GM23338 (cell line): ENCODE data around the gene TMEM140. TPM values are rescaled to one million over a fixed set of nuclear protein-coding genes. Genes with fewer than 3 reads are reported as not detected.
A peak's percentile ranks its signal among the peaks of the same experiment; 100 is the strongest.

ENCODE experiments used
- ATAC-seq: fragments of 200-7000 bp; cut with Tn5 transposase; 3 replicates; pipeline ENCODE4 v1.9.1; 2020
- DNase-seq: peaks from one replicate; pipeline ENCODE4 v3.0.0-alpha.2; 2015; ENCODE audit warnings: low spot score
- H2AFZ ChIP-seq: fragments of 200-600 bp; sonication (generic); 2 replicates; pipeline ENCODE4 v1.8.0; 2016; ENCODE audit warnings: antibody characterized with exemption, mild to moderate bottlenecking, moderate library complexity
- H3F3A ChIP-seq: fragments of 200-600 bp; sonication (generic); replicated peaks from 2 replicates; pipeline ENCODE4 v1.8.0; 2017; ENCODE audit warnings: antibody characterized with exemption, mixed run types, low read depth
- H3K27ac ChIP-seq: fragments of 200-600 bp; sonication (generic); 2 replicates; pipeline ENCODE4 v1.6.1; 2016; ENCODE audit warnings: low read depth
- H3K27me3 ChIP-seq: fragments of 200-600 bp; sonication (generic); 2 replicates; pipeline ENCODE4 v1.8.0; 2016; ENCODE audit warnings: mild to moderate bottlenecking, mixed run types, moderate library complexity; ENCODE audit not compliant: insufficient read depth
- H3K36me3 ChIP-seq: fragments of 200-600 bp; sonication (generic); 2 replicates; pipeline ENCODE4 v1.8.0; 2016; ENCODE audit warnings: mild to moderate bottlenecking; ENCODE audit not compliant: insufficient read depth
- H3K4me1 ChIP-seq: fragments of 200-600 bp; sonication (generic); 2 replicates; pipeline ENCODE4 v1.8.0; 2016; ENCODE audit warnings: mild to moderate bottlenecking, moderate library complexity; ENCODE audit not compliant: insufficient read depth
- H3K4me2 ChIP-seq: fragments of 200-600 bp; sonication (generic); 2 replicates; pipeline ENCODE4 v1.7.1; 2017; ENCODE audit warnings: mixed run types
- H3K4me3 ChIP-seq: fragments of 200-600 bp; sonication (generic); 2 replicates; pipeline ENCODE4 v1.6.1; 2016; ENCODE audit warnings: mixed run types
- H3K79me2 ChIP-seq: fragments of 200-600 bp; sonication (generic); replicated peaks from 2 replicates; pipeline ENCODE4 v1.8.0; 2017; ENCODE audit warnings: mild to moderate bottlenecking; ENCODE audit not compliant: insufficient read depth
- H3K9me2 ChIP-seq: fragments of 200-600 bp; sonication (generic); 2 replicates; pipeline ENCODE4 v1.8.0; 2017; ENCODE audit not compliant: insufficient read depth
- H4K20me1 ChIP-seq: fragments of 200-600 bp; sonication (generic); replicated peaks from 2 replicates; pipeline ENCODE4 v1.8.0; 2017; ENCODE audit warnings: mild to moderate bottlenecking; ENCODE audit not compliant: insufficient read depth
- H3K27ac Mint-ChIP-seq: 2 replicates; pipeline ENCODE4 v1.8.0; 2020; ENCODE audit warnings: inconsistent platforms, mild to moderate bottlenecking, moderate library complexity, mixed read lengths
- H3K27me3 Mint-ChIP-seq: 3 replicates; pipeline ENCODE4 v1.8.0; 2022; ENCODE audit warnings: low read depth, mild to moderate bottlenecking, moderate library complexity, mixed read lengths, inconsistent platforms; ENCODE audit not compliant: insufficient read depth, poor library complexity
- H3K36me3 Mint-ChIP-seq: 3 replicates; pipeline ENCODE4 v1.8.0; 2021; ENCODE audit warnings: low read depth, mild to moderate bottlenecking, inconsistent platforms, moderate library complexity, mixed read lengths
- H3K4me1 Mint-ChIP-seq: 3 replicates; pipeline ENCODE4 v1.8.0; 2020; ENCODE audit warnings: mild to moderate bottlenecking, inconsistent platforms, mixed read lengths
- H3K4me3 Mint-ChIP-seq: 3 replicates; pipeline ENCODE4 v1.8.0; 2021; ENCODE audit warnings: moderate library complexity, mild to moderate bottlenecking, inconsistent platforms, mixed read lengths
- H3K9me3 Mint-ChIP-seq: 3 replicates; pipeline ENCODE4 v1.8.0; 2020; ENCODE audit warnings: moderate library complexity, mild to moderate bottlenecking, inconsistent platforms, mixed read lengths
- CREB1 ChIP-seq: fragments of 250-450 bp; sonication (Bioruptor Pico); IDR thresholded peaks from 2 replicates; pipeline ENCODE4 v1.5.0; 2020; ENCODE audit warnings: low read depth, mild to moderate bottlenecking, moderate library complexity
- EZH2 ChIP-seq: fragments of 200-600 bp; sonication (generic); IDR thresholded peaks from one replicate; pipeline ENCODE4 v1.8.0; 2017; ENCODE audit warnings: antibody characterized with exemption, mild to moderate bottlenecking, low read depth; ENCODE audit not compliant: unreplicated experiment
- EZH2phosphoT487 ChIP-seq: fragments of 200-600 bp; sonication (generic); IDR thresholded peaks from one replicate; pipeline ENCODE4 v1.8.1; 2018; ENCODE audit warnings: antibody characterized with exemption; ENCODE audit not compliant: unreplicated experiment
- JUNB ChIP-seq: IDR thresholded peaks from one replicate; pipeline ENCODE4 v1.6.1; 2016; ENCODE audit warnings: antibody characterized with exemption; ENCODE audit not compliant: unreplicated experiment
- NANOG ChIP-seq: IDR thresholded peaks from 2 replicates; pipeline ENCODE4 v1.6.1; 2016; ENCODE audit warnings: antibody characterized with exemption, borderline replicate concordance
- POLR2AphosphoS5 ChIP-seq: IDR thresholded peaks from 2 replicates; pipeline ENCODE4 v1.6.1; 2016; ENCODE audit warnings: antibody characterized with exemption, low read depth
- STAT1 ChIP-seq: IDR thresholded peaks from one replicate; pipeline ENCODE4 v1.6.1; 2016; ENCODE audit warnings: antibody characterized with exemption; ENCODE audit not compliant: unreplicated experiment
- ZNF114 ChIP-seq: fragments of 250-450 bp; sonication (Bioruptor Pico); IDR thresholded peaks from 2 replicates; pipeline ENCODE4 v1.5.0; 2020; ENCODE audit warnings: mild to moderate bottlenecking, moderate library complexity
- ZNF331 ChIP-seq: fragments of 250-450 bp; sonication (Bioruptor Pico); IDR thresholded peaks from 2 replicates; pipeline ENCODE4 v1.5.0; 2020; ENCODE audit warnings: low read depth, mild to moderate bottlenecking, moderate library complexity
- polyA plus RNA-seq: library from polyadenylated mRNA; unstranded; fragments of >200 nt; fragmentation: Nextera tagmentation; extraction: Ambion mirVana; gene quantifications from 2 replicates; pipeline ENCODE4 v1.2.1, GENCODE V29; 2016
- total RNA-seq: library from RNA; depleted of rRNA; stranded (reverse); fragments of >200 nt; shearing (Covaris generic); gene quantifications from 2 replicates; pipeline ENCODE4 v1.2.3, GENCODE V29; 2014
- TF ChIP-seq, protein P1 (sequence below), 2 experiments: fragments of 200-600 bp in 1 of 2; sonication (generic) in 1 of 2; conservative IDR thresholded peaks; 2 replicates each; pipeline versions ENCODE4 v1.5.1 to v1.6.1; 2016 to 2017; ENCODE audit warnings: antibody characterized with exemption in 2 of 2, low read depth in 2 of 2, mild to moderate bottlenecking in 2 of 2, moderate library complexity in 1 of 2
- TF ChIP-seq, protein P2 (sequence below): IDR thresholded peaks from 2 replicates; pipeline ENCODE4 v1.6.1; 2016; ENCODE audit warnings: antibody characterized with exemption
- TF ChIP-seq, protein P3 (sequence below): fragments of 250-450 bp; sonication (Bioruptor Pico); IDR thresholded peaks from 2 replicates; pipeline ENCODE4 v1.5.0; 2020; ENCODE audit warnings: mild to moderate bottlenecking, moderate library complexity
- TF ChIP-seq, protein P4 (sequence below): IDR thresholded peaks from one replicate; pipeline ENCODE4 v1.6.1; 2018; ENCODE audit warnings: antibody characterized with exemption; ENCODE audit not compliant: unreplicated experiment

Gene TMEM140
- total and polyA plus RNA-seq, 2 experiments from 2014 or later = 2.7 TPM; not detected in 1

DNA sequence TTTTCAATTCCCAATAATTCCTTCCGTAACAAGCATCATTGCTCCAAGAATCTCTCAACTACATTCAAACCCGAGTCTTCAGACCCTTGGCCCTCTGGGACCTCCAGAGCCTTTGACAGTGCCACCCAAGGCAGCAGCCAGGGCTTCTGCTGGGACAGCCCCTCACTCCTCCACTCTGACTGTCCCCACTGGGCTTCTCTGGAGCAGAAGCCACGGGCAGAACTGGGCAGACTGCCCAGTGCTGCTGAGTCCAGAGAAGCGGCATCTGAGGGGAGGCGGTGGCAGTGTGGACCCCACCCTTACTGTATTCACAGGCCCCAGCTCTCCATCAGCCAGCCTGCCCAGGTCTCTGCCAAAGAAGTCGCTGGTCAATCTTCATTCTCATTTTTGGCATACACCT, 13.8 kb downstream of the TMEM140 start:
- Mint-ChIP-seq H3K27me3 (peaks cover 7% of the 10 kb centered on the region), H3K4me1 (peaks cover 20% of the 10 kb centered on the region), H3K4me3 (no peak overlapping the region), H3K27ac (peak overlapping the region; percentile 62; the same call in 1 of the 2 replicates), H3K9me3 (peaks cover 65% of the 10 kb centered on the region), H3K36me3 (peaks cover 96% of the 10 kb centered on the region)
- no peak for ATAC-seq
- H3K27me3 ChIP-seq = no peaks in the 10 kb centered on the region
- no peak overlapping the region for H3K4me2 ChIP-seq
- peaks cover 4% of the 10 kb centered on the region; the same call in 1 of the 2 replicates for H3K9me2 ChIP-seq
- no peak overlapping the region for H2AFZ ChIP-seq
- no peaks in the 10 kb centered on the region for H3F3A ChIP-seq
- no peak for DNase-seq
- no peak overlapping the region for H3K27ac ChIP-seq
- TF ChIP-seq, protein P1, sequence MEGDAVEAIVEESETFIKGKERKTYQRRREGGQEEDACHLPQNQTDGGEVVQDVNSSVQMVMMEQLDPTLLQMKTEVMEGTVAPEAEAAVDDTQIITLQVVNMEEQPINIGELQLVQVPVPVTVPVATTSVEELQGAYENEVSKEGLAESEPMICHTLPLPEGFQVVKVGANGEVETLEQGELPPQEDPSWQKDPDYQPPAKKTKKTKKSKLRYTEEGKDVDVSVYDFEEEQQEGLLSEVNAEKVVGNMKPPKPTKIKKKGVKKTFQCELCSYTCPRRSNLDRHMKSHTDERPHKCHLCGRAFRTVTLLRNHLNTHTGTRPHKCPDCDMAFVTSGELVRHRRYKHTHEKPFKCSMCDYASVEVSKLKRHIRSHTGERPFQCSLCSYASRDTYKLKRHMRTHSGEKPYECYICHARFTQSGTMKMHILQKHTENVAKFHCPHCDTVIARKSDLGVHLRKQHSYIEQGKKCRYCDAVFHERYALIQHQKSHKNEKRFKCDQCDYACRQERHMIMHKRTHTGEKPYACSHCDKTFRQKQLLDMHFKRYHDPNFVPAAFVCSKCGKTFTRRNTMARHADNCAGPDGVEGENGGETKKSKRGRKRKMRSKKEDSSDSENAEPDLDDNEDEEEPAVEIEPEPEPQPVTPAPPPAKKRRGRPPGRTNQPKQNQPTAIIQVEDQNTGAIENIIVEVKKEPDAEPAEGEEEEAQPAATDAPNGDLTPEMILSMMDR (conservative IDR thresholded peaks at IDR 0.05; ENCODE audit: low read depth in 2 of 2) = no peak
- no peak for TF ChIP-seq NANOG
- no peak for TF ChIP-seq CREB1 (CRISPR knock-in tag)
- TF ChIP-seq, protein P2, sequence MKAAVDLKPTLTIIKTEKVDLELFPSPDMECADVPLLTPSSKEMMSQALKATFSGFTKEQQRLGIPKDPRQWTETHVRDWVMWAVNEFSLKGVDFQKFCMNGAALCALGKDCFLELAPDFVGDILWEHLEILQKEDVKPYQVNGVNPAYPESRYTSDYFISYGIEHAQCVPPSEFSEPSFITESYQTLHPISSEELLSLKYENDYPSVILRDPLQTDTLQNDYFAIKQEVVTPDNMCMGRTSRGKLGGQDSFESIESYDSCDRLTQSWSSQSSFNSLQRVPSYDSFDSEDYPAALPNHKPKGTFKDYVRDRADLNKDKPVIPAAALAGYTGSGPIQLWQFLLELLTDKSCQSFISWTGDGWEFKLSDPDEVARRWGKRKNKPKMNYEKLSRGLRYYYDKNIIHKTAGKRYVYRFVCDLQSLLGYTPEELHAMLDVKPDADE = no peak
- TF ChIP-seq, protein P3, sequence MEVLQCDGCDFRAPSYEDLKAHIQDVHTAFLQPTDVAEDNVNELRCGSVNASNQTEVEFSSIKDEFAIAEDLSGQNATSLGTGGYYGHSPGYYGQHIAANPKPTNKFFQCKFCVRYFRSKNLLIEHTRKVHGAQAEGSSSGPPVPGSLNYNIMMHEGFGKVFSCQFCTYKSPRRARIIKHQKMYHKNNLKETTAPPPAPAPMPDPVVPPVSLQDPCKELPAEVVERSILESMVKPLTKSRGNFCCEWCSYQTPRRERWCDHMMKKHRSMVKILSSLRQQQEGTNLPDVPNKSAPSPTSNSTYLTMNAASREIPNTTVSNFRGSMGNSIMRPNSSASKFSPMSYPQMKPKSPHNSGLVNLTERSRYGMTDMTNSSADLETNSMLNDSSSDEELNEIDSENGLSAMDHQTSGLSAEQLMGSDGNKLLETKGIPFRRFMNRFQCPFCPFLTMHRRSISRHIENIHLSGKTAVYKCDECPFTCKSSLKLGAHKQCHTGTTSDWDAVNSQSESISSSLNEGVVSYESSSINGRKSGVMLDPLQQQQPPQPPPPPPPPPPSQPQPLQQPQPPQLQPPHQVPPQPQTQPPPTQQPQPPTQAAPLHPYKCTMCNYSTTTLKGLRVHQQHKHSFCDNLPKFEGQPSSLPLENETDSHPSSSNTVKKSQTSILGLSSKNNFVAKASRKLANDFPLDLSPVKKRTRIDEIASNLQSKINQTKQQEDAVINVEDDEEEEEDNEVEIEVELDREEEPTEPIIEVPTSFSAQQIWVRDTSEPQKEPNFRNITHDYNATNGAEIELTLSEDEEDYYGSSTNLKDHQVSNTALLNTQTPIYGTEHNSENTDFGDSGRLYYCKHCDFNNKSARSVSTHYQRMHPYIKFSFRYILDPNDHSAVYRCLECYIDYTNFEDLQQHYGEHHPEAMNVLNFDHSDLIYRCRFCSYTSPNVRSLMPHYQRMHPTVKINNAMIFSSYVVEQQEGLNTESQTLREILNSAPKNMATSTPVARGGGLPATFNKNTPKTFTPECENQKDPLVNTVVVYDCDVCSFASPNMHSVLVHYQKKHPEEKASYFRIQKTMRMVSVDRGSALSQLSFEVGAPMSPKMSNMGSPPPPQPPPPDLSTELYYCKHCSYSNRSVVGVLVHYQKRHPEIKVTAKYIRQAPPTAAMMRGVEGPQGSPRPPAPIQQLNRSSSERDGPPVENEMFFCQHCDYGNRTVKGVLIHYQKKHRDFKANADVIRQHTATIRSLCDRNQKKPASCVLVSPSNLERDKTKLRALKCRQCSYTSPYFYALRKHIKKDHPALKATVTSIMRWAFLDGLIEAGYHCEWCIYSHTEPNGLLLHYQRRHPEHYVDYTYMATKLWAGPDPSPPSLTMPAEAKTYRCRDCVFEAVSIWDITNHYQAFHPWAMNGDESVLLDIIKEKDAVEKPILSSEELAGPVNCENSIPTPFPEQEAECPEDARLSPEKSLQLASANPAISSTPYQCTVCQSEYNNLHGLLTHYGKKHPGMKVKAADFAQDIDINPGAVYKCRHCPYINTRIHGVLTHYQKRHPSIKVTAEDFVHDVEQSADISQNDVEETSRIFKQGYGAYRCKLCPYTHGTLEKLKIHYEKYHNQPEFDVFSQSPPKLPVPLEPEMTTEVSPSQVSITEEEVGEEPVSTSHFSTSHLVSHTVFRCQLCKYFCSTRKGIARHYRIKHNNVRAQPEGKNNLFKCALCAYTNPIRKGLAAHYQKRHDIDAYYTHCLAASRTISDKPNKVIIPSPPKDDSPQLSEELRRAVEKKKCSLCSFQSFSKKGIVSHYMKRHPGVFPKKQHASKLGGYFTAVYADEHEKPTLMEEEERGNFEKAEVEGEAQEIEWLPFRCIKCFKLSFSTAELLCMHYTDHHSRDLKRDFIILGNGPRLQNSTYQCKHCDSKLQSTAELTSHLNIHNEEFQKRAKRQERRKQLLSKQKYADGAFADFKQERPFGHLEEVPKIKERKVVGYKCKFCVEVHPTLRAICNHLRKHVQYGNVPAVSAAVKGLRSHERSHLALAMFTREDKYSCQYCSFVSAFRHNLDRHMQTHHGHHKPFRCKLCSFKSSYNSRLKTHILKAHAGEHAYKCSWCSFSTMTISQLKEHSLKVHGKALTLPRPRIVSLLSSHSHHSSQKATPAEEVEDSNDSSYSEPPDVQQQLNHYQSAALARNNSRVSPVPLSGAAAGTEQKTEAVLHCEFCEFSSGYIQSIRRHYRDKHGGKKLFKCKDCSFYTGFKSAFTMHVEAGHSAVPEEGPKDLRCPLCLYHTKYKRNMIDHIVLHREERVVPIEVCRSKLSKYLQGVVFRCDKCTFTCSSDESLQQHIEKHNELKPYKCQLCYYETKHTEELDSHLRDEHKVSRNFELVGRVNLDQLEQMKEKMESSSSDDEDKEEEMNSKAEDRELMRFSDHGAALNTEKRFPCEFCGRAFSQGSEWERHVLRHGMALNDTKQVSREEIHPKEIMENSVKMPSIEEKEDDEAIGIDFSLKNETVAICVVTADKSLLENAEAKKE (CRISPR knock-in tag) = no peak
- TF ChIP-seq ZNF114 = no peak
- TF ChIP-seq, protein P4, sequence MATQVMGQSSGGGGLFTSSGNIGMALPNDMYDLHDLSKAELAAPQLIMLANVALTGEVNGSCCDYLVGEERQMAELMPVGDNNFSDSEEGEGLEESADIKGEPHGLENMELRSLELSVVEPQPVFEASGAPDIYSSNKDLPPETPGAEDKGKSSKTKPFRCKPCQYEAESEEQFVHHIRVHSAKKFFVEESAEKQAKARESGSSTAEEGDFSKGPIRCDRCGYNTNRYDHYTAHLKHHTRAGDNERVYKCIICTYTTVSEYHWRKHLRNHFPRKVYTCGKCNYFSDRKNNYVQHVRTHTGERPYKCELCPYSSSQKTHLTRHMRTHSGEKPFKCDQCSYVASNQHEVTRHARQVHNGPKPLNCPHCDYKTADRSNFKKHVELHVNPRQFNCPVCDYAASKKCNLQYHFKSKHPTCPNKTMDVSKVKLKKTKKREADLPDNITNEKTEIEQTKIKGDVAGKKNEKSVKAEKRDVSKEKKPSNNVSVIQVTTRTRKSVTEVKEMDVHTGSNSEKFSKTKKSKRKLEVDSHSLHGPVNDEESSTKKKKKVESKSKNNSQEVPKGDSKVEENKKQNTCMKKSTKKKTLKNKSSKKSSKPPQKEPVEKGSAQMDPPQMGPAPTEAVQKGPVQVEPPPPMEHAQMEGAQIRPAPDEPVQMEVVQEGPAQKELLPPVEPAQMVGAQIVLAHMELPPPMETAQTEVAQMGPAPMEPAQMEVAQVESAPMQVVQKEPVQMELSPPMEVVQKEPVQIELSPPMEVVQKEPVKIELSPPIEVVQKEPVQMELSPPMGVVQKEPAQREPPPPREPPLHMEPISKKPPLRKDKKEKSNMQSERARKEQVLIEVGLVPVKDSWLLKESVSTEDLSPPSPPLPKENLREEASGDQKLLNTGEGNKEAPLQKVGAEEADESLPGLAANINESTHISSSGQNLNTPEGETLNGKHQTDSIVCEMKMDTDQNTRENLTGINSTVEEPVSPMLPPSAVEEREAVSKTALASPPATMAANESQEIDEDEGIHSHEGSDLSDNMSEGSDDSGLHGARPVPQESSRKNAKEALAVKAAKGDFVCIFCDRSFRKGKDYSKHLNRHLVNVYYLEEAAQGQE = no peak
- no peak for TF ChIP-seq ZNF331
- TF ChIP-seq EZH2 = no peak
- no peak for TF ChIP-seq JUNB
- no peak for TF ChIP-seq STAT1
- TF ChIP-seq POLR2AphosphoS5 = no peak
- TF ChIP-seq EZH2phosphoT487 = no peak
- H3K4me1 ChIP-seq = peaks cover 23% of the 10 kb centered on the region
- H3K36me3 ChIP-seq = peaks cover 14% of the 10 kb centered on the region; the same call in 1 of the 2 replicates
- H3K4me3 ChIP-seq = no peak overlapping the region
- no peaks in the 10 kb centered on the region for H3K79me2 ChIP-seq
- peaks cover 4% of the 10 kb centered on the region; the same call in 1 of the 2 replicates for H4K20me1 ChIP-seq
